PFSK-1 (cell line): ENCODE data around the gene MIB1.

Source experiments
- FOXP2 ChIP-seq: optimal IDR thresholded peaks from 2 replicates; pipeline ENCODE3; 2011; ENCODE audit warnings: borderline replicate concordance, control low read depth, inconsistent platforms; ENCODE audit not compliant: insufficient read depth; ENCODE audit errors: extremely low read length, extremely low read depth
- POLR2AphosphoS5 ChIP-seq: IDR thresholded peaks from 2 replicates; pipeline ENCODE4 v1.6.1; 2012; ENCODE audit warnings: low read depth, mild to moderate bottlenecking, control low read depth, low read length, moderate library complexity
- SIN3A ChIP-seq: IDR thresholded peaks from 2 replicates; pipeline ENCODE4 v1.6.1; 2012; ENCODE audit warnings: mild to moderate bottlenecking, low read length, moderate library complexity, borderline replicate concordance; ENCODE audit not compliant: insufficient read depth
- TAF1 ChIP-seq: IDR thresholded peaks from 2 replicates; pipeline ENCODE4 v1.6.1; 2012; ENCODE audit warnings: low read length, control low read depth, borderline replicate concordance; ENCODE audit not compliant: insufficient read depth
- TF ChIP-seq, protein P1 (sequence below), 2 experiments: IDR thresholded peaks; 2 replicates each; pipeline versions ENCODE4 v1.6.1 to v1.8.0; 2011 to 2012; ENCODE audit warnings: low read depth in 2 of 2, low read length in 2 of 2, control low read depth in 1 of 2, inconsistent platforms in 1 of 2, mild to moderate bottlenecking in 1 of 2, moderate library complexity in 1 of 2; ENCODE audit not compliant: insufficient read depth in 1 of 2

The MIB1 gene

DNA sequence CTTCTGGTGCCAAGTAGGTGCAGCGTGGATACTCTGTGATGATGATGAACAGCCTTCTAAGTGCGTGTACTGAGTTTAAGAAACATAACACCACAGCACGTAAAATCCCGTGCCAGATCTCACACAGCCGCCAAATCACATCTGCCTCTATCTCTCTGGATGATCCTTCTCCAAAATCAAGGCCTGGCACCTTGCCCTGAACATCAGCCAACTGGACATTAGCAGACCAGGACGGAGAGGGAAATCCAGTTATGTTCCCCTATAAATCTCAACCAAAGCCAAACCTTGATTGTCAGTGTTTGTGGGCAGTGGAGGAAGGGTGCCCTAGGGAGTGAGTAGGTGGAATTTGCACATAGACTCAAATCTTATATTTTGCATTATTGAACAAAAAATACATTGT is 164.3 kb downstream of the MIB1 start:
- TF ChIP-seq, protein P1, sequence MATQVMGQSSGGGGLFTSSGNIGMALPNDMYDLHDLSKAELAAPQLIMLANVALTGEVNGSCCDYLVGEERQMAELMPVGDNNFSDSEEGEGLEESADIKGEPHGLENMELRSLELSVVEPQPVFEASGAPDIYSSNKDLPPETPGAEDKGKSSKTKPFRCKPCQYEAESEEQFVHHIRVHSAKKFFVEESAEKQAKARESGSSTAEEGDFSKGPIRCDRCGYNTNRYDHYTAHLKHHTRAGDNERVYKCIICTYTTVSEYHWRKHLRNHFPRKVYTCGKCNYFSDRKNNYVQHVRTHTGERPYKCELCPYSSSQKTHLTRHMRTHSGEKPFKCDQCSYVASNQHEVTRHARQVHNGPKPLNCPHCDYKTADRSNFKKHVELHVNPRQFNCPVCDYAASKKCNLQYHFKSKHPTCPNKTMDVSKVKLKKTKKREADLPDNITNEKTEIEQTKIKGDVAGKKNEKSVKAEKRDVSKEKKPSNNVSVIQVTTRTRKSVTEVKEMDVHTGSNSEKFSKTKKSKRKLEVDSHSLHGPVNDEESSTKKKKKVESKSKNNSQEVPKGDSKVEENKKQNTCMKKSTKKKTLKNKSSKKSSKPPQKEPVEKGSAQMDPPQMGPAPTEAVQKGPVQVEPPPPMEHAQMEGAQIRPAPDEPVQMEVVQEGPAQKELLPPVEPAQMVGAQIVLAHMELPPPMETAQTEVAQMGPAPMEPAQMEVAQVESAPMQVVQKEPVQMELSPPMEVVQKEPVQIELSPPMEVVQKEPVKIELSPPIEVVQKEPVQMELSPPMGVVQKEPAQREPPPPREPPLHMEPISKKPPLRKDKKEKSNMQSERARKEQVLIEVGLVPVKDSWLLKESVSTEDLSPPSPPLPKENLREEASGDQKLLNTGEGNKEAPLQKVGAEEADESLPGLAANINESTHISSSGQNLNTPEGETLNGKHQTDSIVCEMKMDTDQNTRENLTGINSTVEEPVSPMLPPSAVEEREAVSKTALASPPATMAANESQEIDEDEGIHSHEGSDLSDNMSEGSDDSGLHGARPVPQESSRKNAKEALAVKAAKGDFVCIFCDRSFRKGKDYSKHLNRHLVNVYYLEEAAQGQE (IDR thresholded peaks at IDR 0.05; ENCODE audit: insufficient read depth in 1 of 2, low read depth in 2 of 2, low read length in 2 of 2) = no peak
- TF ChIP-seq POLR2AphosphoS5 = no peak
- TF ChIP-seq FOXP2 = no peak
- TF ChIP-seq TAF1 = no peak
- no peak for TF ChIP-seq SIN3A

DNA sequence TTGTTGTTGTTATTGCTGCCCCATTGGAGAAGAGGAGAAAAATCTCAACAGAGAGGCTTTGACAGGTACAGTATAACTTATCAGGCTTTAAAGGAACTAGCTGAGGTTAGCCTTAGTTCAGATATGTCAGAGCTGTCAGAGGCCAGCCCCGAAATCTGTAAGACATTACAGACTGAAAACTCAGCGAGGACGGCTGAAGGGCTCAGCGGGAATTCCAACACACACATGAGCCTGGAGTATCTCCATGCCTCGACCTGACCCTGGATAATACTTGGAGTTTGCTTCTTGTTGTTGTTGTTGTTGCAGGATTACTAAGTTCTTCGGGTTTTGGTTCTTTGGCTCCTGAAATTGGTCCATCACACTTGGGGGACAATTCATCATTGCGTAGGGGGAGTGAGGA is 166.9 kb downstream of the MIB1 start:
- no peak for TF ChIP-seq FOXP2
- TF ChIP-seq TAF1 = no peak
- TF ChIP-seq POLR2AphosphoS5 = no peak
- TF ChIP-seq, protein P1 (IDR thresholded peaks at IDR 0.05; ENCODE audit: insufficient read depth in 1 of 2, low read depth in 2 of 2, low read length in 2 of 2) = no peak
- TF ChIP-seq SIN3A = no peak

DNA sequence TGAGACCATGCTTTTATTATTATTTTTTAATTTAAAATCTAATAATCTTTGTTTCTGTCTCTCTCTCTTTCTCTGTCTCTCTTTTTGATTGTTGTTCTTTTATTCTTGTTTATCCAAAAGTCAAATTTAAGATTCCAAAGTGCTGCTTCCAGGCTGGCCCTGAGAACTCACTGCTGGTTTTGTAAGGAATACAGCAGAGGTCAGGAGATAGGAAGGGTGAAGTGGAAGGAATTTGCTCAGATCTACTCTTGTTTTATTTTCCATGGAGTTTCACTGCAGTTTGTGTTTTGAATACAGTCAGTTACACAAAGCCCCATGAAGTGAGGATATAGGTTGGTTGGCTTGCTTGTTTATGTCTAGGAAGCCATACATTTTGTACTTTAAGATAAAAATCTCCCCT is 168.1 kb downstream of the MIB1 start:
- no peak for TF ChIP-seq FOXP2
- no peak for TF ChIP-seq POLR2AphosphoS5
- TF ChIP-seq SIN3A = no peak
- TF ChIP-seq TAF1 = no peak
- TF ChIP-seq, protein P1 (IDR thresholded peaks at IDR 0.05; ENCODE audit: insufficient read depth in 1 of 2, low read depth in 2 of 2, low read length in 2 of 2) = no peak

DNA sequence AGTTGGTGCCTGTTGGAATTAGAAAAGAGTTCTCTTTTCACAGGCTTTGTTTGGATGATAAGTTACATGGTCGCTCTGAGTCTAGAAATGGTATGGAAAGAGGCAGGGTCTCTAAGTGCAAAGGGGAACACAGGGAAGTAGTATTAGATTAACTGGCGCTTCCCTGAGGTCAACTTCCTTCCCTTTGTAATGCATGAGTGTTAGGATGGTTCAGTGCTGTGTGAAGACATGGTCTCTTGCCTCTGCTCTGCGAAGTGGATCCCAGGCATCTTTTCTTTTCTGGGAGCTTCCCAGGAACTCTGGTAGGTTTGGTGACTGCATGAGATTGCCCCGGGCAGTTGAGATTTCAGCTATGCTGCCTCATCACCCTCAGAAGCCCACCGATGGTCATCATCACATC is 170.3 kb downstream of the MIB1 start:
- TF ChIP-seq TAF1 = no peak
- TF ChIP-seq POLR2AphosphoS5 = no peak
- no peak for TF ChIP-seq SIN3A
- no peak for TF ChIP-seq FOXP2
- TF ChIP-seq, protein P1 (IDR thresholded peaks at IDR 0.05; ENCODE audit: insufficient read depth in 1 of 2, low read depth in 2 of 2, low read length in 2 of 2) = no peak

DNA sequence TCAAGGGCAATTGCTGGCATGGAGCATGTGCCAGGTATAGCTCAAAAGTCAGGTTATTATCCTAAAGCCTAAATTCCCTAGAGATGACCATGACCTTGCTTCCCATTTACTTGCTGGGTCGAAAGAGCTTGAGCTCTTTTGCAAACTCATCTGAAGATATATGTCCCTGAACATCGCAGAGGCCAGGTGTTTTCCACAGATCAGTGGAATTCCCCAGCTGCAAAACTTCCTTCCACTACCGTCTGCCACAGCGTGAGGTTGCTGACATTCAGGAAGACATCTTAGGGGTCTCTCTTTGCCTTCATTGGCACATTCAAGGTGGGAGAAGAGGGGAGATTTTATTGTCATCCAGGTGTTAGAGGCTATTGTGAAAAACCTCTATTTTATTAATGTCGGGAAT is 171.0 kb downstream of the MIB1 start:
- TF ChIP-seq, protein P1 (IDR thresholded peaks at IDR 0.05; ENCODE audit: insufficient read depth in 1 of 2, low read depth in 2 of 2, low read length in 2 of 2) = no peak
- TF ChIP-seq SIN3A (no peak), FOXP2 (no peak)
